ENCODE data around the gene SNRPD2.

GRCh38 chr19:45713141-45713540 lies 21.4 kb upstream of the SNRPD2 start:
- no peak for TF ChIP-seq POLR2A (IDR thresholded peaks at IDR 0.05)
- TF ChIP-seq, protein P1, sequence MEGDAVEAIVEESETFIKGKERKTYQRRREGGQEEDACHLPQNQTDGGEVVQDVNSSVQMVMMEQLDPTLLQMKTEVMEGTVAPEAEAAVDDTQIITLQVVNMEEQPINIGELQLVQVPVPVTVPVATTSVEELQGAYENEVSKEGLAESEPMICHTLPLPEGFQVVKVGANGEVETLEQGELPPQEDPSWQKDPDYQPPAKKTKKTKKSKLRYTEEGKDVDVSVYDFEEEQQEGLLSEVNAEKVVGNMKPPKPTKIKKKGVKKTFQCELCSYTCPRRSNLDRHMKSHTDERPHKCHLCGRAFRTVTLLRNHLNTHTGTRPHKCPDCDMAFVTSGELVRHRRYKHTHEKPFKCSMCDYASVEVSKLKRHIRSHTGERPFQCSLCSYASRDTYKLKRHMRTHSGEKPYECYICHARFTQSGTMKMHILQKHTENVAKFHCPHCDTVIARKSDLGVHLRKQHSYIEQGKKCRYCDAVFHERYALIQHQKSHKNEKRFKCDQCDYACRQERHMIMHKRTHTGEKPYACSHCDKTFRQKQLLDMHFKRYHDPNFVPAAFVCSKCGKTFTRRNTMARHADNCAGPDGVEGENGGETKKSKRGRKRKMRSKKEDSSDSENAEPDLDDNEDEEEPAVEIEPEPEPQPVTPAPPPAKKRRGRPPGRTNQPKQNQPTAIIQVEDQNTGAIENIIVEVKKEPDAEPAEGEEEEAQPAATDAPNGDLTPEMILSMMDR (IDR thresholded peaks at IDR 0.05), result no peak

All from gastroesophageal sphincter (tissue), 3 donors.